ENCODE measurements around the gene ZBED4.

Gene ZBED4

DNA sequence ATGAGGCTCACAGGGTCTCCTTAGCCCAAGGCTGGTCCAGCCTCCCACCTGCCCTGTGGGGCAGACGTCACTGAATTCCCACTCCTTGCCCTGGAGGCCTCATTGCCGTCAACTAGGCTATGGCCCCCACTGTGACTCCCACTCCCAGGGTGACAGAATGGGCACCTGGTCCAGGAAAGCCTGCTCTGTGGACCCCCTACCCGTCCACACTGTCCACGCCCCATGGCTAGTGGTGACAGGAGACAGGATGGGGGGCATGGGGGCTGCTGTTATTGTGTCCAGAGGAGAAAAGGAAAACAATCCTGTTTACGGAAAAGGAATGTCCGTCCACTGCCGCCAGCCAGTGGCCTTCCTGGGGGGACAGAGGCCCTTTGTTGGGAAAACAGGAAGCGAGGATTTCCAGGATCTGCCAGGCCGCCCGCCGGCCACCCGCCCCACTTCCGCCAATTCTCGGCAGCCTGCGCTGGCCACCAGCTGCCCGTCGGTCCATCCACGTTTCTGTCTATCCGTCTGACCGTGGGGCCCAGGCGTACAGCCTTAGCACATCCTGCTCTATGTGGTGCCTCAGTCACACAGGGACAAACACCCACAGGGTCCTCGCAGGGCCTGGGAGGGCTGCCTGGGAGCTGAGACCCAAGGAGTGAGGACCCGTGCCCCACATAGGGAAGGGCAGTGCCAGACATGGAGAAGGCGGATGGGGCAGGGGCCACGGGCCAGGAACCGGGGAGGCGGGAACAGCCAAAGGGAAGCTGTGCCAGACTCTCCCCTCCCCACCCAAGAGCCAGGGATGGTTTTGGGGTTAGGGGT is 84.3 kb downstream of the ZBED4 start:
- no peaks in the 10 kb centered on the region for H3K36me3 ChIP-seq
- H3K4me3 ChIP-seq (ENCODE audit: low read depth, low read length) = no peak overlapping the region
- DNase-seq = no peak
- TF ChIP-seq, protein P1, sequence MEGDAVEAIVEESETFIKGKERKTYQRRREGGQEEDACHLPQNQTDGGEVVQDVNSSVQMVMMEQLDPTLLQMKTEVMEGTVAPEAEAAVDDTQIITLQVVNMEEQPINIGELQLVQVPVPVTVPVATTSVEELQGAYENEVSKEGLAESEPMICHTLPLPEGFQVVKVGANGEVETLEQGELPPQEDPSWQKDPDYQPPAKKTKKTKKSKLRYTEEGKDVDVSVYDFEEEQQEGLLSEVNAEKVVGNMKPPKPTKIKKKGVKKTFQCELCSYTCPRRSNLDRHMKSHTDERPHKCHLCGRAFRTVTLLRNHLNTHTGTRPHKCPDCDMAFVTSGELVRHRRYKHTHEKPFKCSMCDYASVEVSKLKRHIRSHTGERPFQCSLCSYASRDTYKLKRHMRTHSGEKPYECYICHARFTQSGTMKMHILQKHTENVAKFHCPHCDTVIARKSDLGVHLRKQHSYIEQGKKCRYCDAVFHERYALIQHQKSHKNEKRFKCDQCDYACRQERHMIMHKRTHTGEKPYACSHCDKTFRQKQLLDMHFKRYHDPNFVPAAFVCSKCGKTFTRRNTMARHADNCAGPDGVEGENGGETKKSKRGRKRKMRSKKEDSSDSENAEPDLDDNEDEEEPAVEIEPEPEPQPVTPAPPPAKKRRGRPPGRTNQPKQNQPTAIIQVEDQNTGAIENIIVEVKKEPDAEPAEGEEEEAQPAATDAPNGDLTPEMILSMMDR (IDR thresholded peaks at IDR 0.05; ENCODE audit: low read depth, low read length) = no peak
- H3K4me1 ChIP-seq = peaks cover 25% of the 10 kb centered on the region
- no peaks in the 10 kb centered on the region for H3K27me3 ChIP-seq
- no peaks in the 10 kb centered on the region for H3K9me3 ChIP-seq

DNA sequence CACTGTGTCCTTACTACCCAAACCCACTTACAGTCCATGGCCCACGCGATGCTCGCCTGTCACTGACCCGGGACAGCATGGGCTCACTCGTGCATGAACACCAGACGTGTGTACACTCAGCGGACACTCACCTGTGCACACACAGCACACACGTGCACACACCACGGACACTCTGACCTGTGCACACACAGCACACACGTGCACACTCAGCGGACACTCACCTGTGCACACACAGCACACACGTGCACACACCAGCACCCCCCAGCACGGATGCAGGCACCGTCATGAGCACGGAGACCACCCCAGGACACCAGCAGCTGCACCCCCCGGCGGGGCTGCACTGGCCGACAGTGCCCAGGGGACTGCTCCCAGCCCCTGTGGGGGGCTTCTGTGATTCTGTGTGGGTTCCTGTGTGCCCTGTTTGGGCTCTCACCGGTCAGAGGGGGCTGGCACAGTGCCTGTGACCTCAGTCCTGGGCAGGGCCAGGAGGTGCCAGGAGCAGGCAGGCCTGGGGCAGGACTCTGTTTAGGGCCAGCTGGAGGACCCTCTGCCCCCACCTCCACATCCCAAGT is 85.0 kb downstream of the ZBED4 start:
- Histone ChIP-seq H3K36me3 (no peaks in the 10 kb centered on the region), H3K27me3 (no peaks in the 10 kb centered on the region), H3K4me3 (ENCODE audit: low read depth, low read length) (no peak overlapping the region), H3K4me1 (peaks cover 20% of the 10 kb centered on the region), H3K9me3 (no peaks in the 10 kb centered on the region)
- TF ChIP-seq, protein P1 (IDR thresholded peaks at IDR 0.05; ENCODE audit: low read depth, low read length) = no peak
- DNase-seq = no peak

Measured in BE2C (cell line).